HG03103 (cell line): Measurements from ENCODE around the gene ACSF2.

Experiments used
- ATAC-seq: cut with Tn5 transposase; IDR thresholded peaks from one replicate; pipeline ENCODE4 v1.9.1; 2021; ENCODE audit warnings: low read depth; ENCODE audit not compliant: unreplicated experiment

ACSF2 gene

DNA sequence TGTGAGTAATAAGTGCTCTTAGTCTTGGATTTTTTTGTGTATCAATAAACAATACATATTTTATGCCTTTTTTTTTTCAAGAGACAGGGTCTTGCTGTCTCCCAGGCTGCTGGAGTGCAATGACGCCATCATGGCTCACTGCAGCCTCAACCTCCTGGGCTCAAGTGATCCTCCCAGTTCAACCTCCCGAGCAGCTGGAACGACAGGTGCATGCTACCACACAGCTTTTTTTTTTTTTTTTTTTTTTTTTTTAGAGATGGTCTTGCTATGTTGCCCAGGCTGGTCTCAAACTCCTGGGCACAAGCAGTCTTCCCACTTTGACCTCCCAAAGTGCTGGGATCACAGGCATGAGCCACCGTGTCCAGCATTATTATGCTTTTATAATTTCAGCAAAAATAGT is 13.0 kb downstream of the ACSF2 start:
- ATAC-seq, result no peak

DNA sequence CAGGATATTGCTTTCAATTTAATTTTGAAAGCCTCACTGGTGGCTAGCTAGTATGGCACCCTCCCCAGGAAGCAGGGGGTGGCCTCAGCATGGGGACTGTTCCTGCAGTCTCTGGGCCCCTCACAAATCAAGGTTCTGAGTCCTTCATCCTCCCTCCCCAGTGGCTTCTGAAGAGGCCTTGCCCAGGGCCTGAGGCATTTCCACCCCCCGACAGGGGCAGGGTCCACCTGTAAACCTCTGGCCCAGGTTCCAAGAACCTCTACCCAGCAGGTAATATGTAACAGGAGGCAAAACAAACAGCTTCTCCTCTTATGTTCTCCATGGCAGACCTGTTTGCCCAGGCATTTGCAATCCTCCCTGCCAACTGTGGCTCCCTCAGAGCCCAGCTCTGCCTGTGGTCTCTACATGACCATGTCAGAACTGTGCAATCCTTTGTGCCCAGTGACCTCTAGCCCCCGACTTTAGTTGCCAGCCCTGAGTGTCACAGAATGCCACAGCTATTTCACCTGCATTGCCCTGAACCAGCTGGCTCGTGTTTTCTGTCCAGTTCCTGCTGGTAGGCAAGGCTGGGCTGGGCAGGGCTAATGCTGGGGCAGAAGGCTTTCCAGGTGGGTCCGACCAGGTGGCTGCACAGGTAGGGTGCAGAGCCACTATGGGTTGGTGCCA is 14.3 kb downstream of the ACSF2 start:
- no peak for ATAC-seq

DNA sequence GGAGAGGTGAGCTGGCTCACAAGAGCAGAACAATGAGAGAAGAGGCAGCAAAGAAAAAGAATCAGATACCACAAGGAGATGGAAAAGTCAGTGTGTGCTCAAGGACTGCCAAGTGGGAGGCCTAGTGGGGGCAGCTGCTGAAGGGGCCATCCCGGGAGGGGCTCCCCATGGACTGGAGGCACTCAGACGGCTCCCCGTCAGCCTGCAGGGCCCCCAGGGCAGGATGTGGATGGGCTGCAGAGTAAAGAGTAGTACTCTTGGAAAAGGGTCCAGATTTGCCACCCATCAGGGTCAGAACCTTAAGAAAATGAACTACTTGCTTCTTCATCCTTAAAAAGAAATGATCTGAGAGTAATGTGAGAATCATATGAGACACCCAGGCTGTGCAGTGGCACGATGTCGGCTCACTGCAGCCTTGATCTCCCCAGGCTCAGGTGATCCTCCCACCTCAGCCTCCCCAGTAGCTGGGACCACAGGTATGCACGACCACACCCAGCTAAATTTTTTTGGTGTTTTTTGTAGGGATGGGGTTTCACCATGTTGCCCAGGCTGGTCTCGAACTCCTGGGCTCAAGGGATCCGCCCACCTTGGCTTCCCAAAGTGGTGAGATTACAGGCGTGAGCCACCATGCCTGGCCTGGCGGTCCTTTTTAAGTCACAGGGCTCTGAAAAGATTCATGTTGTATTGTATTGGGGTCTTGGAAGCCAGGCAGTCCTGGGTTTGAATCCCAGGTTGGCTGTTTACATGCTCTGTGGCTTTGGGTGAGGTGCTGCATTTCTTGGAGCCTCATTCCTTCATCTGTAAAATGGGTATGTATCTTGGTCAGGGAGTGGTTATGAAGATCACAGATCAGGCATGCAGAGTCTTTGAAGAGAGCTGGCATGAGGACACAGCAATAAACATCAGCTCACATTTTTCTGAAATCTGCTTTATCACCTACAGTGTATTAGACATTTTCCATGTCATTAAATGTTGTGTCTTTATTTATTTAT is 15.1 kb downstream of the ACSF2 start:
- ATAC-seq, result no peak

DNA sequence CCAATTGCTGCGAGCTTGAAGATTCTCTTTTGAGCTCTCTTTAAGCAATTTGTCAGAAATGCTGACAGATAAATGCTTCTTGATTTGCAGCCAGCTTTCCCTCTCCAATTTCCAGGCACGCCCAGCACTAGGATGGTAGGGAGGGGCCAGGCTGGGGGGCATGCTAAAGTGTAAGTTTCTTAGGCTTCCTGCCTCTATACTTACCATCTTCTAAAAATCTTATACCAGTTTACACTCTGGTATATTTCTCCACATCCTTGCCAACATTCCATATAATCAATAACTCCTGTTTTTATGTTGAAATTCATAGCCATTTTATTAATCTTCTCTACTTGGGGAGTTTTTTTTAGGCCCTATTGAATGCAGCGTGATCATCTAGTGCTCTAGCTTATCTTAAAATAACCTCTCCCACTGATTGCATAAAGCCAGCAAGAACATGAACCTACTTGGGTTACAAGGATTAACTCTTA is 17.5 kb downstream of the ACSF2 start:
- ATAC-seq, result no peak

DNA sequence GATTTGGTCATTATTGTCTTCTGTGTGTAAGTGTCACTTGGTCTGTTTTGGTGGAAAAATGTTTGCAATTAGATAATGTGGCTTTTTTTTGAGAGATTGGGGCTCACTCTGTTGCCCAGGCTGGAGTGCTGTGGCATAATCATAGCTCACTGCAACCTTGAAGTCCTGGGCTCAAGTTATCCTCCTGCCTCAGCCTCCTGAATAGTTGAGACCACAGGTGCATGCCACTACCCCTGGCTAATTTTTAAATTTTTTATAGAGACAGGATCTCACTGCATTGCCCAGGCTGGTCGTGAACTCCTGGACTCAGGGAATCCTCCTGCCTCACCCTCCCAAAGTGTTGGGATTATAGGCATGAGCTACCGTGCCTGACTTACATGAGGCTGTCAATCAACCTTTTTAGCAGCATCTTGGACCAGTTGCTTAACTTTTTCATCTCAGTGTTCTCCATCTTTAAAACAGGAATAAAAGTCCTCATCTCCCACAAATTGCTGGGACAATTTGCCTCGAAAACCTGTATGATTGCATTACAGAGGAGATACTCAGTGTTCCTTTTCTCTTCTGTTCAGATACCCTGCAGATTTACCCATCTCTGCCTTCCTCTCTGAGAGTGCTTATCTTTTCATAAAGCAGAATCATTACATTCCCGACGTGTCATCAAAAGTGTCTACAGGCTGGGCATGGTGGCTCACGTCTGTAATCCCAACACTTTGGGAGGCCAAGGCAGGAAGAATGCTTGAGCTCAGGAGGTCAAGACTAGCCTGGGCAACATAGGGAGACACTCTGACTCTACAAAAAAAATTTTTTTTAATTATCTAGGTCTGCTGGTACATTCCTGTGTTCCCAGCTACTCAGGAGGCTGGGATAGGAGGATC is 19.1 kb downstream of the ACSF2 start:
- no peak for ATAC-seq

DNA sequence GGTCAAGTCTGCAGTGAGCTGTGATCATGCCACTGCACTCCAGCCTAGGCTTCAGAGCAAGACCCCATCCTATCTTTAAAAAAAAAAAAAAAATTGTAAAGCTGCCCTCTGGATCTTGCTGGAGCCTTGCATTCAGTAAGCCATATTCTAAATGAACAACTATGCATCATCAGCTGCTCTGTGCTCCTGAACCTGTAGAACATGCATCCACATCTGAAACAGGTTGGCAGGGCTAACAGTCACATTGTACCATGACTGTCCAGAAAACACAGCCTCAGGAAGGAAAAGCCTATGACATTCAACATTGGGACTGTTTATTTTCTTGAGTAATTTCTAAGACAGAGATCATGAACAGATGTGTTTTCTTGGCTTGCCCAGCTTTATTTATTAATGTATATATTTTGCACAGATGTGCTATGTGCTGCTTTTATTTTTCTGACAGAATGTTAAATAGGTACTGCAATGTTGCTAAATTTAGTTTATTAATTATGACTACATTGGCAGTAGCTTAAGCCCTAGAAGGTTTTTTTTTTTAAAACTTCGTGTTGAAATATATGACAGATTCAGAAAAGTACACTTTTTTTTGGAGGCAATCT is 19.8 kb downstream of the ACSF2 start:
- ATAC-seq, result no peak

DNA sequence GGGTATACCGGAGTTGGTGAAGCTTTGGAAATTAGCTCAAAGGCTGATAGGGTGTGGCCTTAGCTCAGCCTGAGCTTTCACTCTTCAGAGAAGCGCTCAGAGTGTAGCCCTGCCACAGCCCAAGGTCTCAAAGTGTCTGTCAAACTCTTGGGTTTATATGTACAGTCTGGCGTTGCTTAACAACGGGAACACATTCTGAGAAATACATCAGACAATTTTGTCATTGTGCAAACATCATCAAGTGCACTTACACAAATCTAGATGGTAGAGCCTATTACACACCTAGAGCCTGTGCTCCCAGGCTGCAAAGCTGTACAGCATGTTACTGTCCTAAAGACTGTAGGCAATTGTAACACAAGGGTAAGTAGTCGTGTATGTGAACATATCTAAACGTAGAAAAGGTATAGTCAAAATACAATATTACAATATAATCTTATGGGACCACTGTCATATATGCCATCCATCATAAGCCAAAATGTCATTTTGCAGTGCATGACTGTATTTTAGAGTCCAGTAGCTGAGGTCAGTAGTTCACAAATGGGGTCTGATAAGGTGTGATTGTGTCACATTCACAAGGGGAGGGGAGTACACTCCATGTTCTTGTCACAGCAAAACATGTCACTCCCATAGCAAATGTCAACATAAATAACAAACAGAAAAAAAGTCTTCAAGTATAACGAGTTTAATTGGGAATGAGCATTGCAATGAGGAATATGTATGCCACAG is 22.0 kb downstream of the ACSF2 start:
- ATAC-seq, result no peak

DNA sequence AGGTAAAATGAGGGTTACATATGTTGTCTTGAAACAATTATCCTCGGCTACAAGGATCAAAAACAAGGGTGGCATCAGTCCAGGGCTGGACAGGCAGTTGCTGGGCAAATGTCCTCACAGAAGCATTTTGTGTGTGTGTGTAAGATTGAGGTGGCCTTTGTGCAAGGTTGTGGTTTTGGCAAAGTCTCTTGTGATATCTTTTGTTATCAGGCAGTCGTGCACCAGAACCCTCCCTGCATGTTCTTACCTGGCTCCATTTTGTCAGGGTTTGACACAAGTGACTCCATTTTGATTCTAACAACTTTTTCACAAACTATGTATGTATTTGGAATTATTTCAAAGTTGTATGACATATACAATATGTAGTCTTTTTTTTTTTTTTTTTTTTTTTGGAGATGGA is 22.6 kb downstream of the ACSF2 start:
- ATAC-seq, result no peak

DNA sequence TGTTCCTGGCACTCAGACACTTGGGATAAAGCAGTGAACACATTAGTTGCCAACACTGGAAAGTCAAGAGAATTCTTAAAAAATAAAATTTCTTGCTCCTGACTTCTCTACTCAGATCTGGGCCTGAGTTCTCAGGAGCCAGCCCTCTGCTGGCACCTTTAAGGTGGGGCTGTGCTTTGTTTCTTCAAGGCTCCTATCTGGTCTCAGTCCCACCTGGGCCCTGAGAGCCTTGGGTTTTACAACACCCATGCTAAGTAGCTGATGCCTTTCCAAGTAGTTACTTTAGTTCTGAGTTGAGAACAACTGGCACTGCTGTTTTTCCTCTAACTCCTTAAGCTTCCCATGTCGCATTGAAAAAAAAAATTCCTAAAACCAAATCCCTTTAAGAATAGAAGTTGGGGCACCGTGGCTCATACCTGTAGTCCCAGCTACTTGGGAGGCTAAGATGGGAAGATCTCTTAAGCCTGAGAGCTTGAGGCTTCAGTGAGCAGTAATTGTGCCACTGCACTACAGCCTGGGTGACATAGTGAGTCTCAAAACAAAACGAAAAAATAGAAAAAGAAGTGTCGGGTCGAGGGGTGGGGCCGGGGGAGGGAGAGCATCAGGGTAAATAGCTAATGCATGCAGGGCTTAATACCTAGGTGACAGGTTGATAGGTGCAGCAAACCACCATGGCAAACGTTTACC is 26.1 kb downstream of the ACSF2 start:
- no peak for ATAC-seq

DNA sequence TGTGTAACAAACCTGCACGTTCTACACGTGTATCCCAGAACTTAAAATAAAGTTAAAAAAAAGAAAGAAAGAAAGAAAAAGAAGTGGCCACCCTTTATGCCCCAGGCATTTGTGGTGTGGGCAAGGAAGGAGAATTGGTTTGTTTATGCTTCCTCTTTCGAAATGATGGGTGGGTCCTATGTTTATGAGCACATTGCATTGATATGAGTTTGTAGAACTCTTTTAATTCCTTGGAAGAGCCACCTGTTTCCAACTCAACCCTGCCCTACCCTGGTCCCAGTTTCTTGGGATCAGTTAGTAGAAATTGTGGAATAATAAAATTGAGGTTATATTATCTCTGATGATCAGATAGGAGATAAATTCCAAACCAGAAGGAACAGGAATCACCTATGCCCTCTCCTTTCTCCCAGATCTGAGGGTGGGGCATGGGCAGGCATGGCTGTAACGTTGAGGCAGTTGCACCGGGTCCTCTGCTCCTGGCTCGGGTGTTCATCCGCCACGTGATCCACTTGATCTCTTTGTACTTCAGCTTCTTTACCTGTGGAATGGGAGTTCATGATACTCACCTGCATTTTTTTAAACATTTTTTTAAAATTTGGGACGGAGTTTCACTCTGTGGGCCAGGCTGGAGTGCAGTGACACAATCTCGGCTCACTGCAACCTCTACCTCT is 26.7 kb downstream of the ACSF2 start:
- no peak for ATAC-seq

DNA sequence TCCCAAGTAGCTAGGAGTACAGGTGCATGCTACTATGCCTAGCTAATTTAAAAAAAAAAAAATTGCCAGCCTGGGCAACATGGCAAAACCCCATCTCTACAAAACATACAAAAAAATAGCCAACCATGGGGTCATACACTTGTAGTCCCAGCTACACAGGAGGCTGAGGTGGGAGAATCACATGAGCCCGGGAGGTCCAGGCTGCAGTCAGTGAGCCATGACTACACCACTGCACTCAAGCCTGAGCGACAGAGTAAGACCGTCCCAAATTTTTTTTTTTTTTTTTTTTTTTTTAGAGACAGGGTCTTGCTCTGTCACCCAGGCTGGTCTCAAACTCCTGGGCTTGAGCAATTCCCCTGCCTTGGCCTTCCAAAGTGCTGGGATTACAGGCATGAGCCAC is 27.9 kb downstream of the ACSF2 start:
- no peak for ATAC-seq

DNA sequence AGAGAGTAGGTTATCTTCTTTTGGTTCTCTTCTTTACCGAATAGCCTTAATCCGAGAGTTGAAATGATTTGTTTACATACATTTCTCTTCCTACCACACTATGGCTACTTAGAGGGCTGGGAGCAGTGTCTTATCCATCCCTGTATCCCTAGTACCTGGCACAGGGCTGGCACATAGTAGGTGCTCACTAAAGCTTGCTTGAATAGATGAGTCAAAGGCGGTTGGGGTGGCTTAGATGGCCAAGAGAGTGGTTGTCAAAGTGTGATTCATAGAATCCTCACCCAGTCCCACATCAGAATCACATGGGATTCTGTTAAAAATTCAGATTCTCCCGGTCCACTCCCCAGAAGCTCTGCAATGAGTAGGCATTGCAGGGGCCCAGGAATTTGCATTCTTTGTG is 31.6 kb downstream of the ACSF2 start:
- ATAC-seq, result no peak

DNA sequence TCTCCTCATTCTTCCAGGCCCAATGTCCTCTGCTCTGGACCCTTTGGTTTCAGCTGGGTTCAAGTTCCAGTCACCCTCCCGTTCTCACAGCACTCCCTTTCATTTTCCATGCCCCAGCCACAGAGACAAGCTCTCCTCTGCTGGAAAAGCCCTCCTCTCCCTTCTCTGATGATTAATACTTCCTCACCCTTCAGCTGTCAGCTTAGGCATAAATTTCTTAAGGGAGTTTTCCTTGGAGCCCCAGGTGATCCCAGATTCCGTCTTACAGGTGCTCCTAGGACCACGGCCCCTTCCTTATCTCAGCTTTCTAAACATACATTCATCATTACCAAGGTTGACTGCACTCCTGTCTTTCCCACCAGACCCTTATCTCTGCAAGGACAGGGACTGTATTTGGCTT is 32.3 kb downstream of the ACSF2 start:
- ATAC-seq, result no peak

DNA sequence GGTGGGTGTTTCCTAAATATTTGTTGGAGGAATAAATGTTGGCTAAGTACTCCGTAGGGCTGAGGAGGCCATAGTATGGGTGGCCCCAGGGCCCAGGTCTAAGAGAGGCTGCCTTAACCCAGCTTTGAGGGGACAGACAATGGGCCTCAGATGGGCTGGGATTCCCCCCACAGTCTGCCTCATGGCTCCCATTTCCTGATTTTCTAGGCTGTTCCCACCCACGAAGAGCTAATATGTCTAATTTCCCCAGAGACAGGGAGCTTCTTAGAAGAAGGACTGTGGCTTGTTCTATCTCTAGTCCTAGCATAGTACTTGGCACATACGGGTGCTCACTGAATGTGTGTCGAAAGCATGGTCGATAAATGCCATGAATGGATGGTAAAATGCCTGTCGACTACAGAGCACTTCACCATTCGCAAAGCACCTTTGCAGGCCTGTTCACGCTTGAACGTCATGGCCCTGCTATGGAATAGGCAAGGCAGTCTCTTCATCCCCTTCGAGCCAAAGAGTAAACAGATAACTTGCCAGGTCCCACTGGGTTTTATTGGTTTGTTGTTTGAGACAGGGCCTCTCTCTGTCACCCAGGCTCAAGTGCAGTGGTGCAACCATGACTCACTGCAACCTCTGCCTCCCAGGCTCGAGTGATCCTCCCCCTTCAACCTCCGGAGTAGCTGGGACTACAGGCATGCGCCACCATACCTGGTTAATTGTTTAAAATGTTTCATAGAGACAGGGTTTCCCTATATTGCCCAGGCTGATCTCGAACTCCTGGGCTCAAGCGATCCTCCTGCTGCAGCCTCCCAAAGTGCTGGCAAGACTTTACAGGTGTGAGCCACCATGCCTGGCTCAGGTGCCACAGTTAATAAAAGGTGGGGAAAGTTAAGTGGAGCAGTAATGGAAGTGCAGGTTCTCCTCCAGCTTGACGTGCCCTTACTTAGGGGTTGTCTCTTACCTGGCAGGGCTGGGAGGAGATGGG is 33.0 kb downstream of the ACSF2 start:
- no peak for ATAC-seq

DNA sequence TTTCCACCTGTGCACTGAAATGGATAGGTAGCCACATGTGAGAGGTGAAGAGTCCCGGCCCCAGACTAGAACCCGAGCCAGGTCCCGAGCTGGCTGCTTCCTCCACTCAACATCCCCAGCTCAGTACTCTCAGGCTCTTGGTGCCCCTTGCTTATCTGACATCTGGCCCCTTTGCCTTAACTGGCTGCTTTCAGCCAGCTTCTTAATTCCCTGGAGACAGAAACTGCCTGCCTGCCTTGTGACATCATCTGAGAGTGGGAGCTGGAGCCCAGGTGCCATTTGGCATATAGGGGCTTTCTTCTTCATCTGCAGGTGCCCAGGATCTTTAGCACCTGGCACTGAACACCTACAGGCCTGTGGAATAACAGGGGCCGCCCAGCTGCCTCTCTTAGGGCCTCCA is 33.7 kb downstream of the ACSF2 start:
- ATAC-seq, result no peak

DNA sequence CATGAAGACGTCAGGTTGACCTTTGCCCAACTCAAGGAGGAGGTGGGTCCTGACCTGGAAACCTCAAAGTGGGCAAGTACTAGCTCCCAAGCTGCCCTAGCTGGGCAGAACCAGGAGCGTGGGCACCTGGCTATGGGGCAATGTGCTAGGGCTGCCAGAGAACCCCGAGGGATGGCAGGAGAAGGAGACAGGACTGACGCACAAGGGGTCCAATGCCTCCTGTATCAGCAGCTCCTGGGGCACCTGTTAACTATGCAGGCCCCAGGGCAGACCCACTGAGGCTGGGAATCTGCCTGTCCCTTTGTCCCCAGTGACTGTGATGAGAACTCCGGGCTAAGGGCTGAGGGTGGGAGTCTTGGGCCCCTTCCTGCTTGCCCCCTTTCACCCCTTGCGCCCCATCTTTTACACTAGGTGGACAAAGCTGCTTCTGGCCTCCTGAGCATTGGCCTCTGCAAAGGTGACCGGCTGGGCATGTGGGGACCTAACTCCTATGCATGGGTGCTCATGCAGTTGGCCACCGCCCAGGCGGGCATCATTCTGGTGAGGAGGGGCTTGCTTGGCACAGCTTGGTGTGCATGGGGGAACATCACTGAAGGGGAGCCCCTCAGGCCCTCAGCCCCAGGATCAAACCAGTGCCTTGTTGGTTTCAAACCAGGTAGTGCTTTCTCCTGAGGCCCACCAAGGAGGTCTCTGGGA is 35.0 kb downstream of the ACSF2 start:
- no peak for ATAC-seq

DNA sequence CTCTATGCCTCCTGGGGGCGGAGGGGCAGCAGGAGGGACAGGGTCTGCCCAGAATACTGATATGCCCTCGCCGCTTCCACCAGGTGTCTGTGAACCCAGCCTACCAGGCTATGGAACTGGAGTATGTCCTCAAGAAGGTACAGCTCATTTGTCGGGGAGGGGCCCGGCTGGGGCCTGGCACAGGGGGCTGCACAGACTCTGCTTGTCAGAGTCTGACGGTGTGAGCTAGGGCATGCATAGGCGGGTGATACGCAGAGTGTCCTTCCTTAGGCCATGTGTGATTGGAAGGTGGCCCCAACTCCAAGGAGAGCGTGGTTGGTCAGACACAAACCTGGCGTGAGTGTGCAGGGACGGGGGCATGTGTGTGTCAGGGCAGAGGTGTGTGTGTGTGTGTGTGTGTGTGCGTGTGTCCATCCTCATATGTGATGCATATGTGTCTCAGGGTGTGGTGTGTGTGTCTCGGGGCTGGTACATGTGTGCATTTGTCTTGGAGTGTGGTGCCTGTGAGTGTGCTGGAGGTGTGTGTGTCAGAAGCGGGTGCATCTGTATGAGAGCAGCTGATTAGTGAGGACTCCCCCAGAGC is 35.6 kb downstream of the ACSF2 start:
- ATAC-seq, result no peak
